ENCODE data around the gene PROKR2.

PROKR2 gene

DNA sequence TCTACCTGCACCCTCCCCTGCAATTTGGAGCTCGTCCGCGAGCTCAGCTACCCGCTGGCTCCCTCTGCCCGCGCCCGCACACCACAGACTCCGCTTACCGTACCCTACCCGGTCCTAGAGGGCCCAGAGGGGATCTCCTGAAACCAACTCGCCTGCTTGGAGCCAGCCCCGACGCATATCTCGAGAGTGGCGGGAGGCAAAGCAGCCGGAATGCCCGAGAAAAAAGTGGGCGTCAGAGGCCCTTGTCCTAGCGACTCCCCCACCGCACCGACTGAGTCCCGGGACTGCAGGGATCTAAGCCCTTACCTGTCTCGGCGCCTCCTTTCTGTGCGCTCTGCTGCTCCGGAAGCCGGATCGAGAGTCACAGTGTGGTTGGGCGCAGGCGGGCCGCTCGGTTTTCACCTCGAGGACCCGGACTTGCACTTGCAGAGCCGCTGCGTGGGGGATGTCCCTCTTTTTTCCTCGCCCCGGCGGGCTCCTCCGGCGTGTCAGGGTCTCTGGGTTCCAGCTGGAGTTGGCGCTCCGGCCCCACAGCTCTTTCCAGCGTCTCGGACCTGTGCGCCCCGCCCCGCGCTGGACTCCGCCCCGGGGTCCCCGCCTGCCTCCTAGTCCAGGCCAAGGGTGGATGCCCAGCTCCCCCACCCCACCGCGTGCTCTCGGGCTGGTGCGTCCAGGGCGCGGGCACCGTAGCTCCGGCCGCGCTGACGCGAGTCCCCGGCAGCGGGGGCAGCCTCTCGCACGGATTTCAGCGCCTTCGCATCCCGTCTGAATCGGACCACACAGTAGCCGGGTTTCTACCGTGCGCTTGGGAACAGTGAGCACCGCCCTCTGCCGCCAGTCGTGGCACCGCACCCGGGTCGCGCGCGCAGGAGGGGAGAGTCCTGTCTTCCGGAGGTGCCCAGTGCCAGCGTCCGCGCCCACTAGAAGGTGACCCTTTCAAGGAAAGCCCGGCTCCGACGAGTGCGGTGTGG, at the start of gene PROKR2:
TSS of gene PROKR2 (minus strand) at position 767 of the 971 bp plus-strand sequence. CDS start 2,585 bp downstream, outside the sequence.
- DNase-seq (ENCODE audit: low read depth in 2 of 2) = no peak

DNA sequence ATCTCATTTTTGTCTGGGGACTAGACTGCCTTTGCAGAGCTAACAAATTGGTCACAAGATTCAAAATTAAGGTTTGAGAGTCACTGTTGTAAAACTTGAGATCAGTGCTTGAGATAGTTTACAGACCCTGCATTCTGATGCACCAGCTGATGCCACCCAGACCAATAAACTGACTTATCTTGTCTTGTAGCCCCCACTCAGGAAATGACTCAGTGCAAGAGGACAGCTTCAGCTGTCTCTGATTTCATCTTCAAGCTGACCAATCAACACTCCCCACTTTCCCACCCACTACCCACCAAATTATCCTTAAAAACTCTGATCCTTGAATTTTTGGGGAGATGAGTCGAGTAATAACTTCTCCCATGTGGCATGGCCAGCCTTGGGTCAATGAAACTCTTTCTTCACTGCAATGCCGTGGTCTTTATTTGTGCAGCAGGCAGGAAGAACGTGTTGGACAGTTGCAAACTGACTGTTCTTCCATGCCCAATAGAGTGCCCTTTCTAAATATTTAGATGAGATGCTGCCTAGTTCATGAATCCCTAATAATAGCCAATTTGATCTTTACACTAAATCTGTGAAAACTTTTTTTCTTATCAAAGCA, 48.3 kb upstream of the PROKR2 start:
- DNase-seq (ENCODE audit: low read depth in 2 of 2) = no peak

DNA sequence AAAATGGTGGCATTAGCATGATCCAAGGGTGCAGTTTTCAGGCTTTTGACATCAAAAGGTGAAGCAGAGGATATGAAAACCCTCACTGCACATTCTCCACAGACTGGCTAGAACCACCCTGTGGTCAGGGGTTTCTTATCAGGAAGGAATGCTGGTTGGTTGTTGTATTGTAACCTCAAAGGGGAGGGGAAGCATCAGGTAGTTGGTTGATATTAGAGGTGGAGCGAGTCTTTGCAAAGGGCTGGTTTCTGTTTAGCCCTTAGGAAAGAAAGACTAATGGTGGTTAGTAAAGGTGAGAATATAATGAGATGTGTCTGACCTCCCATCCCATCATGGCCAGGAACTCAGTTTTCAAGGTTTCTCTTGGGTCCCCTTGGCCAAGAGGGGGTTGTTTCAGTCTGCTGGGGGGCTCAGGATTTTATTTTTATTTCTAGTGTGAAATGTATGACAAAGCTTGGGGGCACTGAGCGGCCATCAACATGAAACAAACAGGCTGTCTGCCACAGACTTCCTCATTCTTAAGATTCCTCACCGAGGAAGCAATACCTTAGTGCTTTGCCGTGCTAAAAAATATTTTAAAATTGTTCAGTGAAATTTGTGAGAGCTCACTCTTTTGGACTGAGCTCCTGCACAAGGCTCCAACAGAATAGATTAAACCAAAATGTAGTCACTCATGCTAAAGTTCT, 47.5 kb upstream of the PROKR2 start:
- no peak for DNase-seq (ENCODE audit: low read depth in 2 of 2)

DNA sequence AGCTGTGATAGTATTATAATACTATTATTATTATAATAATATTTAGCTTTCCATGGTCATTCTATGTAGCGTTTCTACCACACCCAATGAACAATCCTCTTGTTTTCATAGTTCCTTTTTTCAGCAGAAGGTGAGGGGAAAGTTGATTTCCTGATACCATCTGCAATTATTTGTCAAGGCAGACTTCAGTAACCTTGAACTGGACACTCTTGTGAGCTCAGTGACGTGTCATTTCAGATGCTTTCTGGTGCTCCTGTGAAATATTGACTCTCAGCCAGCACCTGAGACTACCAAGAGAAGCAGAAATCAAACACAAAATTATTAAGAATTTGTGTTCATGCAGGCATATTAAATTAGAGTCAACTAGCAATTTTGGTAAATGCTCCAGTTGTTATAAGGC, 46.0 kb upstream of the PROKR2 start:
- no peak for DNase-seq (ENCODE audit: low read depth in 2 of 2)

DNA sequence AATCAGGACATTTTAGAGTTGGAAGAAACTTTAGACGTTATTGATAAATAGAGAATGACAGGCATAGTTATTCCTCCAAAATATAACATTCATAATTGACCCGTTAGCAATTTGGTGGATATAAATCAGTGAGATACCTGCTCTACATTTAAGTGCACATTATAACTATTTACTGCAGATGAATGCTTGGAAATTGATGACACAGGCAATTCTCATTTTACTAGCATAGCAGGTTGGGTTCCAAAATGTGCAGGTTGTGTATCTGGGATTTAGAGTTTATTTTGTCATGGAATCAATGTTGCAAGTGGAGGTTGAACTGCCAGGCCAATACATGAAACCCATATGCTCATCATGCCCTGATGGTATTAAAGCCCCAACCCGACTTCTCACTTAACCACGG, 44.4 kb upstream of the PROKR2 start:
- DNase-seq (ENCODE audit: low read depth in 2 of 2) = no peak

DNA sequence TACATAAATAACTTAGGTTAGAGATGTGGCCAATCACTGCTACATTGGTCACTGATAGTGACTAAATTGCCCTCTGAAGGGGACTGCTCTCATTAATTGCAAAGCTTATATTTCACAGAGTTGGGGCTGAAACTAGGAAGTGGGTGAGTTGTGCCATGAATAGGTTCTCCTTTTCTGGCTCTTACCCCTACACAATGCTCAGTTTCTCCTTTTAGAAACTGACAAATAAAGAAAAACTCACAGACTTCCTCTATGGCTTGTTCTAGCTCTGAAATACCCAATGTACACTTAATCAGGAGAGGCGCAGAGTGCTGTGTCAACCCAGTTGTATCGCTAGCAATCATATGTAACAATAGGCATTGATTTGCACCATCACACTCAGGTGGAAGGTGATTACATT, 41.2 kb upstream of the PROKR2 start:
- DNase-seq (ENCODE audit: low read depth in 2 of 2) = no peak

DNA sequence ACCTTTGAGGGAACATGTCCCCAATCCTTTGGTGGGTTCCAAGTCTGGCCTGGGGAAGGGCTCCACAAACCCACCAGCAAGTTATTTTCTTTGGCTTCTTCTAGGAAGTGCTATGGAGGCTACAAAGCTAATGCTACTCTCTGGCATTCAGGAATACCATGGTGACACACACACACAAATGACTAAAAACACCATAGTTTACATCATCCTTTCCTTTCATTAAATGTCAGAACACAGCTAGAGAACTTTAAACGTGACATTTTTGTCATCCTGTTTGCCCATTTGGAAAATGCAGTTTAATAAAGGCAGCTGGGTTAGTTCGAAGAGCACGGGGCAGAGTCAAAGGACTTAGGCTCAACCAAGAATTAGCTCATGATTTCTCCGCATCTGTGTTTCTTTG, 40.2 kb upstream of the PROKR2 start:
- DNase-seq (ENCODE audit: low read depth in 2 of 2) = no peak

DNA sequence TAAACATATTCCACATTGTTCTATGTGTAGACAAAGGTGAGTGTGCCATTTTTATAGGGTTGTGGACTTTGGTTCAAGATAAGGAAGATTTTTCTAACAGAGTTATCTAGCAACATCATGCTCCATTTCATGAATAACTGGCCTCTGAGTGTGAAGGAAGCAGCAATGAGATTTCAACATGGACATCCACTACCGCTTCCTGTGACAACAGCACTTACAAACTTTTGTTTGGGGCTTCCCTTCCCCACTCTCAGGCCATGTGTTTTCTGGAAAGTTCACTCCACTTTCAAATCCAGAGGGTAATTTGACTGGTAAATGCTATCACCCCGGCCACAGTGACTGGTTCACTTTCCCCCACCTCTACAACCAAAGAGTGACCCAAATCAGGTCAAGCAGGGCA, 38.1 kb upstream of the PROKR2 start:
- DNase-seq (ENCODE audit: low read depth in 2 of 2) = no peak

DNA sequence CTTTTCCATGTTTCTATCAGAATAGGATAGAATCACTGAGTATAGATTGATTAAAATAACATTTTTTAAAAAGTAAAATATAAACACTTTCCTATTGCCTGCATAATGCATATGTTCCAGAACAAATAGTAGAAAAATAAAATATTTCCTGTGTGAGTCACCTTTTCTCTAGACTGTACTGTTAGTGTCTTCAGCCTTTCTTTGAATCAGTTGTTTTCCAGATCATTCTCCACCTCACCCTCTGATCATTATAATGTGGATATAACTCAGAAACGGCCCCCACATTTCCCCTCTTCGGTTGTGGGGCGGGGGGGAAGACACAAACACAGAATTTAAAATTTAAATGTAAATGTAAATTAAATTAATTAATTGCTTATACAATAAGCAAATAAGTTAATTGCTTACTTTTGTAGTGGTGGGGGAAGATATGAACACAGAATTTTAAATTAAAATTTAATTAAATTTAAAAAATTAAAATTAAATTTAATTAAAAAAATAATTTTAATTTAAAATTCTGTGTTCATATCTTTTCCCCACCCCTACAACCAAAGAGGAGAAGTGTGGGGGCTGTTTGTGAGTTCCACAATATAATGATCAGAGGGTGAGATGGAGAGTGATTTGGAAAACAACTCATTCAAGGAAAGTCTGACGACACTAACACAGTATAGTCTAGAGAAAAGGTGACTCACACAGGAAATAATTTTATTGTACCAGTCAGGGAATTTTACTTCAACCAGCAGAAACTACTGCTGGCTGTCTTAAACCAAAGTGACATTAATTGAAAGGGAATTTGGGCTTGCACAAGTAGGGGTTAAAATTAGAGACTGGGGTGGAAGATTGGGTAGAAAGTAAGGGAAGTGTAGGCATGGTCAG, 37.1 kb upstream of the PROKR2 start:
- DNase-seq (ENCODE audit: low read depth in 2 of 2) = no peak

DNA sequence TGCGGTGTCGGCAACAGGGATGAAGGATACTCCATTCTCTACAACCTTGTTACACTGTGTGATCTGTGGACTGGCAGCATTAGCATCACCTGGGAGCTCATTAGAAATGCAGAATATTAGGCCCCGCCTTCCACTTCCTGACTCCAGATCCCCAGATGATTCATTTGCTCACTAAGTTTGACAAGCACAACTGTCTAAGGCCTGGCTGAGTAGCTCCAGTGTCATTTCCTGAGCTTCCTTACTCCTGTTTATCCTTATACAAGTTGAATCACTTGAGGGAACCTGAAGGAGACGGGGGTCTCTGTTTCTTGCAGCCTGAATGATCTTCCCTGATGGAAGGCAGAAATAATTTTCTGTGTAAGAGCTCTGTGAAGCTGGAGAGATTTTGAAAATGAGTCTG, 32.7 kb upstream of the PROKR2 start:
- DNase-seq (ENCODE audit: low read depth in 2 of 2) = no peak

DNA sequence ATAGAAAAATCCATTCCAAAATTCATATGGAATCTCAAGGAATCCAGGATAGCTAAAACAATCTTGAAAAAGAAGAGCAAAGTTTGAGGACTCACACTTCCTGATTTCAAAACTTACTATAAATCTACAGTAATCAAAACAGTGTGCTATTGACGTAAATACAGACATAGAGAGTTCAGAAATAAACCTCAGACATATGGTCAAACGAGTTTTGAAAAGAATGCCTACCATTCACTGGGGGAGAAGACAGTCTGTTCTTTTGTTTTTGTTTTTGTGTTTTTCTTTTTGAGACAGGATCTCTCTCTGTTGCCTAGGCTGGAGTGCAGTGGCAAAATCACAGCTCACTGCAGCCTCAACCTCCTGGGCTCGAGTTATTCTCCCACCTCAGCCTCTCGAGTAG, 25.3 kb upstream of the PROKR2 start:
- no peak for DNase-seq (ENCODE audit: low read depth in 2 of 2)

DNA sequence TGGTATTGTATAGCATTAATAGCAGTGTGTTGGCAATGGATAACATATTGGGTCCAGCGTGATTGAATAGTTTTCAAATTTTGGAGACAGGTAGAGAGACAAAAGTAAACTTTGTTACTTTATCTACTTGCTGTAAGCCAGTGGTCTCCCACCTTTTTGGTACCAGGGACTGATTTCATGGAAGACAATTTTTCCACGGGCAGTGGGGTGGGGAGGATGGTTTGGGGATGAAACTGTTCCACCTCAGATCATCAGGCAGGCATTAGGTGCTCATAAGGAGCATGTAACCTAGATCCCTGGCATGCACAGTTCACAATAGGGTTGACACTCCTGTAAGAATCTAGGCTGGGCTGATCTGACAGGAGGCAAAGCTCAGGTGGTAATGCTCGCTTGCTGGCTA, 14.6 kb upstream of the PROKR2 start:
- no peak for DNase-seq (ENCODE audit: low read depth in 2 of 2)

DNA sequence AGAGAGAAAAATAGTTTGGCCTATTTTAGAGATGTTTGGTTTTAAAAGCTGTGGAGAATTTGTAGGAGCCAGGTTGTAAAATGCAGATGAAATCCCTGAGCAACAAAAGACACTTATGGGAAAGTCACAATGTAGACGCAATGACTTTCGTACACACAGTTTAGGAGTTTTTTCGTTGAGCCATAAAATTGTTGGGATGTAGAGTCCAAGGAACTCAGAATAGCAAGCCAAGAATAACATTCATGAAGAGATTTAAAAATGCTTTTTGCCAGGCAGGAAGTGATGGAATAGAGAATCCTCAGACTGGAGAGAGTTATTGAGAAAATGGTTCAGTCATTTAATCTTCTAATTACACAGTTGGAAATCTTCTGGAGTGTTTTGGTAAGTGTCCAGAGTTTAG, 11.5 kb upstream of the PROKR2 start:
- no peak for DNase-seq (ENCODE audit: low read depth in 2 of 2)

DNA sequence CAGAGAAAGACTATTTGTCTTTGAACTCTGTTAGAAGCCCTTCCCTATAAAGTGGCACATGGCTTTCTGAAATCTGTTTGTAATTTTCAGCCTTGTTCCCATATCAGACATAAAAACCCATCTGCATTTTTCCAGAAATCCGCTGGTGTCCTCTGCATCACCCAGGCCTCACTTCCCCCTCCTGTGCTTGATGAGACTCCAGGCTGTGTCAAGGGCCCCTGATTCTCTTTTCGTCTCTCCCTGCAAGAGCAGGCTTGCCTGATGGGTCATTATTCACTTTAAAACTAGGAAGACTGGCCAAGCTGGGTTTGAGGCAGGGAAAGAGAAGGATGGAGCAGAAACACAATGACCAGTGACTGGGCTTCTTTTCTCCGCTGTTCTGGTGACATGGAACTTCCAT, 10.6 kb upstream of the PROKR2 start:
- DNase-seq (ENCODE audit: low read depth in 2 of 2) = no peak

DNA sequence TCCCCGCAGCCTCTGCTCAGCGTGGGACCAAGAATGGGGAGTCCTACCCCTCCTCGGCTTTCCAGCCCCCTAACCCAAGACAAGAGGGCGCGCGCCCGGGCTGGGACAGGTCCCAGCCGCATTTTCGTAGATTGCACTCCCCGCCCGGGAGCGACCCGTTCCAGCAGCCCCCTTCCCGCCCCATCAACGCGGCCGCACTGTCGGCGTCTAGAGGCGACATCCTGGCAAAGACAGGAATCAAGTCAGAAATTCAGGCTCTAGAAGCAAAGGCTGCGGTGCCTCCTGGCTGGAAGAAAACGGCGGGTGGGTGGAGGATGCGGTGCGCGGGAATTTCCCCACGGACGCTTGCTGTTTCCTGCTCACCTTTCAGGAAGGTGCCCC, 957 bp downstream of the PROKR2 start:
- no peak for DNase-seq (ENCODE audit: low read depth in 2 of 2)

DNA sequence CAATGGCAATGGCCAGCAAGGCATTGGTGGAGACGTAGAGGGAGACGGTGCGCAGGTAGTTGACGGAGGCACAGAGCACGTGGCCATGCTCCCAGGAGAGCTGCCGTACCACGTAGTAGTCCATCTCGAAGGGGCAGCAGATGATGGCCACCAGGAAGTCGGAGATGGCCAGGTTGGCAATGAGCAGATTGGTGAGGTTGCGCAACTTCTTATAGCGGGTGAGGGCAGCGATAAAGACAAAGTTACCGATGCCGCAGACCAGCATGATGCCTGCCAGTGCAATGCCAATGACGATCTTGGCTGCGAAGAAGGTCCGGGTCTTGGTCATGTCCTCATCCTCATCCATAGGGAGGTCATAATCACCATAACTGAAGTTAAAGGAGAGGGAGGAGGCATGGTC, 2.8 kb downstream of the PROKR2 start:
- no peak for DNase-seq (ENCODE audit: low read depth in 2 of 2)

DNA sequence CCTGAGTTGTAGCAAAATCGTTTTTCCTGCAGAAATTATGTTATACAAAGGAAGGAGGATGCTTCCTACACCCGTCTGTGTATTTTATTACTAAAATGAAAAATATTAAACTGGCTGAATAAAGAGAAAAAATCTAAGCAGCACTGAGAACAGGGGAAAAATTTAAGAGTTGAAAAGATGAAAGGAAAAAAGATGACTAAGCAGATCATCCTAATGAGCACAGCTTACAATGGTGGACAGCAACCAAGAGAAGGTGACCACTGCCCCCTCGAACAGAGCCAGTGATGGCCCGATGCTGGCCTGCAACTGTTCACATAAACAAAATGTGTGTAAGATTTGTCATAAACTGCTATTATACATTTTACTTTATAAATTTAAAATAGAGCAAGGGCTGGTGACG, 4.2 kb downstream of the PROKR2 start:
- DNase-seq (ENCODE audit: low read depth in 2 of 2) = no peak

DNA sequence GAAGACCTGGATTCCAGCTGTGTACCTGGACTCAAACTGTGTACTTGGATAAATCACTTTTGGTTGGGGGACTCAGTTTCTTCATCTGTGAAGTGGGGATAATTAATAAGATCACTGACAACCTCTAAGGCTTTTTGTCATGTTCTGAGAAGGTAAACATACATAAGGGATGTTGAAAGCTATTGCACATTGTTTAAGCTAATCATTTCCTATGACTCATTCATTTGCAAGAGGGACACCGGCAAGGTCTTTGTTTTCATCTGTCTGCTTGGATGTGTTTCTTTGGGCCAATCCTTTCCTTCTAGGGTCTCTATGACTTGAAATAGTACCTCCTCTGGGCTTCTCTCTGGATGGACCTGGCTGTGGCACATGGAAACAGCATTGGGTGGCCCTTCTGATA, 6.8 kb downstream of the PROKR2 start:
- no peak for DNase-seq (ENCODE audit: low read depth in 2 of 2)

DNA sequence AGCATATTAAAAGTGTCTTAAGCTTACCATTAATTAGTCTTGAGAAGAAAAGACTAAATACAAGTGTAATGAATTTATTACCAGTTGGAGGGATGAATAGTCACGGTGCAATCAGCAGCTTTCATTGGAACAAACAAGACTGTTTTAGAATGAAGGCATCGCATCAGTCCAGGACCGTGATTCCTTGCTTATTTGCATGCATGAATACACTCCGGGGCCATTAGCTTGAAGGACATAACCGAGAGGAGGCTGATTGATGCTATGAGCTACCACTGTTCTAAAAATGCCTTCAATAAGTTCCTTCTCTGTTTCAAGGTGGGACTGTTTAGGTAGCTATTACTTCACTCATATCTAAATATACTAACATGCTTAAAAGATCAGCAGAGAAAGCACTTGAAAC, 17.9 kb downstream of the PROKR2 start:
- DNase-seq (ENCODE audit: low read depth in 2 of 2) = no peak

DNA sequence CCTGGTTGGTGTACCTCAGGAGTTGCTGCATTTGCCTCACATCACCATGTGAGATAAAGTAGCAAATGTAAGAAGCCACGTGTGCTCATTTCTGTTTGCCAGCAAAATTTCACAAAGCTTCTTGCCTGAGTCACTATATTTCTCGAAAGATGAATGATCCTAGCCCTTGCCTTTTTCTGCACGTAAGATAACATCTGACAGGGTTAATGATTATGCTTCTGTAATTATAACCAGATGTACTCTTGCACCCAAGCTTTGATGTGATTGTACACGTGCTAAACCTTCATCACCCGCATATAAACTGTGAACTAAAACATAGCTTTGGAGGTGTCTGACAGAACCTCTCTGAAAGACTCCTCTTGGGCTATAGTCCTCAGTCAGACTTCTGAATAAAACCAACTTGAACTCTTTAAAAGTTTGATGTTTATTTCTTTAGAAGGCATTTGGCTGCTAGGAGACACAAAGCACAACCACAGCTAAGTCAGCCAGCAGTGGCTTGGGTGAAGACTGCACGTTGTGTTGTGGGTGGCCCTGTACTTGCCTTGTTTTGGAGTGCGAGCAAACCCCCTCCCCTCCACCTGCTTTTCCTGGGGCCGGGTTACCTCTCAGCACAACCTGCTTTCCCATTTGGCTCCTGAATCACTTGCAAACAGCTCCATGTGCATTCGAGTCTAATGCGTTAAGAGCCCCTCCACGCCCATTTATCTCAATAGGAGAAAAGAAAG, 19.3 kb downstream of the PROKR2 start:
- no peak for DNase-seq (ENCODE audit: low read depth in 2 of 2)

DNA sequence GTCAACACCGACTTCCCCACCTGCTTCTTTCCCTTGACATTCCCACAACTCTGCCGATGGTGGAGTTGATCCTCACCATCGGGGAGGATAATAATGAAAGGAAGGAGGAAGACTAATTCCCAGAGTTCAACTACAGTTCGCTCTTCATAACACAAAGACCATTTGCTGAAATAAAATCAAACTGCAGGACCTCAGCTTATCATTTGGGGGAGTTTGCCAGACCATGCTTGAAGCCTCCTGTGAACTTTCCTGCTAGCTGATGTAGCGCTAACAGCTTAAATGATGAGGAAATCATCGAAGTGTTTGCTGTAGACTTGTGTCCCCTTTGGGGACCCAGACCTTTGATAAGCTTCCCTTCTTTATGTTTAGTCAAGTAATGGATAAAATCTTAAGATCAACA, 26.2 kb downstream of the PROKR2 start:
- DNase-seq (ENCODE audit: low read depth in 2 of 2) = no peak
